Endothelial cell of umbilical vein (primary cell): ENCODE results near the gene FAM120AOS.

Experiments used
- EZH2 ChIP-seq: IDR thresholded peaks from 2 replicates; pipeline ENCODE4 v1.6.1; 2012; ENCODE audit warnings: borderline replicate concordance, low read depth, mild to moderate bottlenecking, moderate library complexity, low read length, inconsistent platforms; ENCODE audit not compliant: severe bottlenecking
- FOS ChIP-seq: IDR thresholded peaks from 2 replicates; pipeline ENCODE4 v1.6.1; 2011; ENCODE audit warnings: mild to moderate bottlenecking, low read length, moderate library complexity, borderline replicate concordance; ENCODE audit not compliant: insufficient read depth
- GATA2 ChIP-seq: IDR thresholded peaks from 2 replicates; pipeline ENCODE4 v1.7.0; 2011; ENCODE audit warnings: low read depth, mild to moderate bottlenecking, moderate library complexity, mixed read lengths, low read length; ENCODE audit not compliant: insufficient read length, insufficient read depth
- JUN ChIP-seq: IDR thresholded peaks from 2 replicates; pipeline ENCODE4 v1.6.1; 2011; ENCODE audit warnings: borderline replicate concordance, low read depth; ENCODE audit not compliant: insufficient read length, insufficient read depth
- MYC ChIP-seq: IDR thresholded peaks from one replicate; pipeline ENCODE4 v1.6.1; 2011; ENCODE audit warnings: mild to moderate bottlenecking, low read depth, low read length
- POLR2A ChIP-seq: IDR thresholded peaks from 2 replicates; pipeline ENCODE4 v1.6.1; 2012; ENCODE audit warnings: low read depth, mild to moderate bottlenecking, control low read depth, low read length
- POLR2AphosphoS5 ChIP-seq: IDR thresholded peaks from 2 replicates; pipeline ENCODE4 v1.6.1; 2012; ENCODE audit warnings: low read depth, mild to moderate bottlenecking, control low read depth, low read length, moderate library complexity; ENCODE audit not compliant: insufficient read depth
- TF ChIP-seq, protein P1 (sequence below), 2 donors: IDR thresholded peaks; 1 replicate in 1 of 2; 2 replicates in 1 of 2; pipeline ENCODE4 v1.5.1; 2011; ENCODE audit warnings: low read length in 2 of 2, mild to moderate bottlenecking in 2 of 2, moderate library complexity in 2 of 2, control low read depth in 1 of 2, inconsistent platforms in 1 of 2, low read depth in 1 of 2; ENCODE audit not compliant: insufficient read depth in 1 of 2; ENCODE audit errors: extremely low read depth in 1 of 2
- TF ChIP-seq, protein P2 (sequence below): IDR thresholded peaks from 2 replicates; pipeline ENCODE4 v1.6.1; 2011; ENCODE audit not compliant: insufficient read depth, insufficient read length

DNA sequence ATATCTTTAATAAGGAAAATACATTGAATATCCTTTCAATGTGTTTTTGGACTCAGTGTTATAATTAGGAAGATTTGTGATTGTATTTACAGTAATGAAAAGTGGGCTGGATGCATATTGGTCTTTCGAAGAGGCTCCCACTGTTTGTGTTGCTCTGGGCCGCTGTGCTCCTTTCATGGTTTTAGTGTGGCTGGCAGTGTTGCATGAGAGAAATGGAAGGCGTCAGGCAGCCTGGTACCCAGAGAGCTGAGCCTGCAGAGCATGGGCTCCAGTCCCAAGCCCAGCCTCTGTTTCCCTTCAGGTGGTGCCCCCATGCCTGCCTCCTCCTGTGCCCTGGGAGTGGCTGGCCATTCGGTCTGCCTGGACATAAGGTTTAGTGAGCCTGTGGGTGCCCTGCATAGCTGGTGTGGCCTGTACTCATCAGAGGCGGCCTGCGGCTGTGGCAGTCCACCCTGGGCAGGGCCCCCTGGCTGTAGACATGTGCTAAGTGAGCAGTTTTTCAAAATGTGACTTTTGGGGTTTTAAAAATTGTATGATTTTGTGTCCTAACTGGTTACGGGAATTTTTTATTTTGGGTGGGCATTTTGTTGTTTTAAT is 27.4 kb upstream of the FAM120AOS start:
- TF ChIP-seq, protein P1, sequence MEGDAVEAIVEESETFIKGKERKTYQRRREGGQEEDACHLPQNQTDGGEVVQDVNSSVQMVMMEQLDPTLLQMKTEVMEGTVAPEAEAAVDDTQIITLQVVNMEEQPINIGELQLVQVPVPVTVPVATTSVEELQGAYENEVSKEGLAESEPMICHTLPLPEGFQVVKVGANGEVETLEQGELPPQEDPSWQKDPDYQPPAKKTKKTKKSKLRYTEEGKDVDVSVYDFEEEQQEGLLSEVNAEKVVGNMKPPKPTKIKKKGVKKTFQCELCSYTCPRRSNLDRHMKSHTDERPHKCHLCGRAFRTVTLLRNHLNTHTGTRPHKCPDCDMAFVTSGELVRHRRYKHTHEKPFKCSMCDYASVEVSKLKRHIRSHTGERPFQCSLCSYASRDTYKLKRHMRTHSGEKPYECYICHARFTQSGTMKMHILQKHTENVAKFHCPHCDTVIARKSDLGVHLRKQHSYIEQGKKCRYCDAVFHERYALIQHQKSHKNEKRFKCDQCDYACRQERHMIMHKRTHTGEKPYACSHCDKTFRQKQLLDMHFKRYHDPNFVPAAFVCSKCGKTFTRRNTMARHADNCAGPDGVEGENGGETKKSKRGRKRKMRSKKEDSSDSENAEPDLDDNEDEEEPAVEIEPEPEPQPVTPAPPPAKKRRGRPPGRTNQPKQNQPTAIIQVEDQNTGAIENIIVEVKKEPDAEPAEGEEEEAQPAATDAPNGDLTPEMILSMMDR (IDR thresholded peaks at IDR 0.05; ENCODE audit: extremely low read depth in 1 of 2, insufficient read depth in 1 of 2, low read depth in 1 of 2, low read length in 2 of 2), result no peak
- no peak for TF ChIP-seq EZH2
- no peak for TF ChIP-seq GATA2
- TF ChIP-seq, protein P2, sequence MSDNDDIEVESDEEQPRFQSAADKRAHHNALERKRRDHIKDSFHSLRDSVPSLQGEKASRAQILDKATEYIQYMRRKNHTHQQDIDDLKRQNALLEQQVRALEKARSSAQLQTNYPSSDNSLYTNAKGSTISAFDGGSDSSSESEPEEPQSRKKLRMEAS, result no peak
- no peak for TF ChIP-seq POLR2A
- TF ChIP-seq JUN, result no peak
- no peak for TF ChIP-seq POLR2AphosphoS5
- TF ChIP-seq MYC, result no peak
- TF ChIP-seq FOS, result no peak
